Choroid plexus epithelial cell (primary cell): ENCODE data around the gene WFDC10A.
"Not testable (repeated sequence)": the region's sequence is repeated elsewhere in the genome, so short reads cannot be mapped to it uniquely, and the experiment has no call there.

Source experiments
- DNase-seq: peaks from one replicate; pipeline ENCODE4 v3.0.0-alpha.2; 2010; ENCODE audit warnings: low read depth
- H3K4me3 ChIP-seq: 2 replicates; pipeline ENCODE4 v1.5.1; 2011; ENCODE audit warnings: low read depth, mild to moderate bottlenecking, control low read depth, low read length, moderate library complexity
- CTCF ChIP-seq: conservative IDR thresholded peaks from 2 replicates; pipeline ENCODE4 v1.5.1; 2011; ENCODE audit warnings: low read depth, mild to moderate bottlenecking, control low read depth, inconsistent platforms, low read length, moderate library complexity

WFDC10A gene

GRCh38 chr20:45626540-45626939, 3.0 kb upstream of the WFDC10A start:
- DNase-seq: no peak
- no peak overlapping the region for H3K4me3 ChIP-seq
- no peak for TF ChIP-seq CTCF

GRCh38 chr20:45630371-45630770, 832 bp downstream of the WFDC10A start:
- no peak overlapping the region for H3K4me3 ChIP-seq
- TF ChIP-seq CTCF: no peak
- no peak for DNase-seq

- no peak for DNase-seq
- no peak within 1 kb of the TSS for H3K4me3 ChIP-seq
- no peak for TF ChIP-seq CTCF
Observed at GRCh38 chr20:45631184-45631583, 1.6 kb downstream of the WFDC10A start, which contains the start of gene WFDC9. Gene WFDC9 (minus strand): TSS chr20:45631284. CDS start chr20:45610181, 21,103 bp downstream.

GRCh38 chr20:45636513-45636912, 7.0 kb downstream of the WFDC10A start:
- no peak overlapping the region for H3K4me3 ChIP-seq
- no peak for DNase-seq
- TF ChIP-seq CTCF: no peak

GRCh38 chr20:45639687-45640086, 10.1 kb downstream of the WFDC10A start:
- no peak for TF ChIP-seq CTCF
- no peak overlapping the region for H3K4me3 ChIP-seq
- DNase-seq: no peak

- DNase-seq, H3K4me3 ChIP-seq: not testable (repeated sequence)
Observed at GRCh38 chr20:45641076-45641475, 11.5 kb downstream of the WFDC10A start.

- not testable (repeated sequence) for DNase-seq, H3K4me3 ChIP-seq
Observed at GRCh38 chr20:45645869-45646268, 16.3 kb downstream of the WFDC10A start.

- DNase-seq: no peak
- no peak overlapping the region for H3K4me3 ChIP-seq
- TF ChIP-seq CTCF: no peak
Observed at GRCh38 chr20:45646875-45647274, 17.3 kb downstream of the WFDC10A start.
